ENCODE measurements around the gene IL12A.

DNA sequence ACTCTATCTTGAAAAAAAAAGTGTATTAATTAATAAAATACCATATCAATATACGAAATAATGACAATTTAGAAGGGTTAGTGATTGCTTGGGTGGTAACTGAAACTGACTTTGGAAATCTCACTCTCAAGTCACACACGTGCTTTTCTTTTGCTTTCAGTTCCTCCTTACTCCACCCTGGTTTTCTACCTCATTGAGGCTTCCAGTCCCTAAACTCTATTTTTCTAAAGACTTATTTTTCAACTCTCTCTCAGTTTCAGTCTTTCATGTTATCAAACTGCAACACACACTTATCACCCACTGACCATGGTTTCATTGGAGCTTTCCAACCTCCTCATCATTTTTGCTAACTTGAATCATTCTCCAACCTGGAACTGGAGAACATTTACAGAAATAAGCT is 23.5 kb downstream of the IL12A start:
- TF ChIP-seq CTCF (IDR thresholded peaks at IDR 0.05): no peak
- TF ChIP-seq POLR2A (IDR thresholded peaks at IDR 0.05): no peak

Data from testis (tissue), 2 donors.